CD14-positive monocyte (primary cell): ENCODE results near the gene SGTB. TPM values are rescaled to one million over a fixed set of nuclear protein-coding genes. Genes with fewer than 3 reads are reported as not detected.

Experiments
- DNase-seq, 3 donors: peaks; one replicate each; pipeline ENCODE4 v3.0.0-alpha.2; 2011 to 2022
- H2AFZ ChIP-seq: 2 replicates; pipeline ENCODE4 v1.6.0; 2012; ENCODE audit warnings: mild to moderate bottlenecking, low read depth, low read length, inconsistent platforms; ENCODE audit not compliant: insufficient read depth, poor library complexity, severe bottlenecking
- H3K27ac ChIP-seq, 2 donors: 1 replicate in 1 of 2; 2 replicates in 1 of 2; pipeline ENCODE4 v1.5.1; 2012 to 2013; ENCODE audit warnings: low read length in 2 of 2, control low read depth in 1 of 2, inconsistent platforms in 1 of 2, low read depth in 1 of 2, mild to moderate bottlenecking in 1 of 2
- H3K27me3 ChIP-seq, 2 donors: one replicate each; pipeline versions ENCODE4 v1.6.0 to v1.6.1; 2011 to 2013; ENCODE audit warnings: low read length in 2 of 2; ENCODE audit not compliant: control insufficient read depth in 2 of 2, insufficient read depth in 2 of 2
- H3K36me3 ChIP-seq, 2 donors: replicated peaks in 1 of 2; 1 replicate in 1 of 2; 2 replicates in 1 of 2; pipeline versions ENCODE4 v1.5.1 to v1.6.1; 2012 to 2013; ENCODE audit warnings: low read length in 2 of 2, control low read depth in 1 of 2, inconsistent platforms in 1 of 2, mild to moderate bottlenecking in 1 of 2; ENCODE audit not compliant: insufficient read depth in 2 of 2, control insufficient read depth in 1 of 2
- H3K4me1 ChIP-seq, 2 donors: 1 replicate in 1 of 2; 2 replicates in 1 of 2; pipeline versions ENCODE4 v1.5.1 to v1.6.1; 2012 to 2013; ENCODE audit warnings: low read length in 2 of 2, control low read depth in 1 of 2, inconsistent platforms in 1 of 2, mild to moderate bottlenecking in 1 of 2, moderate library complexity in 1 of 2; ENCODE audit not compliant: insufficient read depth in 2 of 2, control insufficient read depth in 1 of 2
- H3K4me2 ChIP-seq: replicated peaks from 2 replicates; pipeline ENCODE3; 2012; ENCODE audit warnings: low read length, moderate library complexity, mild to moderate bottlenecking; ENCODE audit not compliant: poor library complexity, severe bottlenecking; ENCODE audit errors: extremely low read depth
- H3K4me3 ChIP-seq, 3 experiments: fragments of 200-600 bp in 1 of 3; sonication (generic) in 1 of 3; replicated peaks in 1 of 3; 1 replicate in 2 of 3; 2 replicates in 1 of 3; pipeline ENCODE4 v1.5.1; 2011 to 2013; ENCODE audit warnings: low read length in 3 of 3, mild to moderate bottlenecking in 3 of 3, control low read depth in 2 of 3, low read depth in 2 of 3, inconsistent platforms in 1 of 3, moderate library complexity in 1 of 3
- H3K79me2 ChIP-seq: 2 replicates; pipeline ENCODE4 v1.6.0; 2012; ENCODE audit warnings: mild to moderate bottlenecking, control low read depth, inconsistent platforms, low read length, moderate library complexity; ENCODE audit not compliant: insufficient read depth
- H3K9ac ChIP-seq: 2 replicates; pipeline ENCODE4 v1.6.0; 2017; ENCODE audit warnings: low read length, mild to moderate bottlenecking; ENCODE audit not compliant: insufficient read depth, poor library complexity, severe bottlenecking
- H3K9me3 ChIP-seq, 2 donors: replicated peaks in 1 of 2; 1 replicate in 1 of 2; 2 replicates in 1 of 2; pipeline versions ENCODE4 v1.5.1 to v1.6.1; 2012 to 2013; ENCODE audit warnings: low read length in 2 of 2, control low read depth in 1 of 2; ENCODE audit not compliant: control insufficient read depth in 1 of 2, insufficient read depth in 1 of 2
- H4K20me1 ChIP-seq: 2 replicates; pipeline ENCODE4 v1.6.0; 2012; ENCODE audit warnings: mild to moderate bottlenecking, low read length, control low read depth, moderate library complexity; ENCODE audit not compliant: insufficient read depth
- H3K27ac Mint-ChIP-seq, 7 donors: one replicate each; pipeline ENCODE4 v1.8.0; 2020; ENCODE audit warnings: mild to moderate bottlenecking in 7 of 7, mixed read lengths in 7 of 7, moderate library complexity in 6 of 7, inconsistent platforms in 2 of 7
- H3K27me3 Mint-ChIP-seq, 3 donors: one replicate each; pipeline ENCODE4 v1.8.0; 2021 to 2022; ENCODE audit warnings: low read depth in 3 of 3, mild to moderate bottlenecking in 3 of 3, mixed read lengths in 3 of 3, moderate library complexity in 3 of 3, inconsistent platforms in 1 of 3
- H3K36me3 Mint-ChIP-seq, 2 donors: one replicate each; pipeline ENCODE4 v1.8.0; 2020; ENCODE audit warnings: mixed read lengths in 2 of 2, inconsistent platforms in 1 of 2, mild to moderate bottlenecking in 1 of 2
- H3K4me1 Mint-ChIP-seq: one replicate; pipeline ENCODE4 v1.8.0; 2020; ENCODE audit warnings: mild to moderate bottlenecking, mixed read lengths
- H3K4me3 Mint-ChIP-seq, 2 donors: one replicate each; pipeline ENCODE4 v1.8.0; 2020; ENCODE audit warnings: mild to moderate bottlenecking in 2 of 2, mixed read lengths in 2 of 2, moderate library complexity in 1 of 2
- H3K9me3 Mint-ChIP-seq, 7 donors: one replicate each; pipeline ENCODE4 v1.8.0; 2020 to 2022; ENCODE audit warnings: mixed read lengths in 7 of 7, mild to moderate bottlenecking in 6 of 7, moderate library complexity in 6 of 7, inconsistent platforms in 2 of 7
- CTCF ChIP-seq: fragments of 200-600 bp; IDR thresholded peaks from one replicate; pipeline ENCODE4 v1.8.0; 2022; ENCODE audit warnings: antibody characterized with exemption, mild to moderate bottlenecking
- WGBS: methylation state at CpG from one replicate; pipeline ENCODE4 v1.1.5; 2013; ENCODE audit warnings: missing lambda C conversion rate; ENCODE audit not compliant: insufficient coverage; 5-methylcytosine and 5-hydroxymethylcytosine counted together
- intact Hi-C, 2 donors: fragments of 100-400 bp; cut with micrococcal nuclease; formaldehyde crosslinking; loops; one replicate each; pipeline versions ENCODE4 v1.15.0 to v1.15.1; 2023
- polyA minus RNA-seq: library from RNA; depleted of rRNA, polyadenylated mRNA; stranded (reverse); fragments of >200 nt; gene quantifications from 2 replicates; pipeline ENCODE4 v1.2.3, GENCODE V29; 2012
- polyA plus RNA-seq, 3 donors: library from polyadenylated mRNA; depleted of rRNA in 1 of 3; unstranded in 2 of 3; stranded (reverse) in 1 of 3; fragments of 300-500 nt in 2 of 3; fragments of >200 nt in 1 of 3; fragmentation: Illumina TruSeq in 2 of 3; gene quantifications; 1 replicate in 2 of 3; 2 replicates in 1 of 3; pipeline ENCODE4 v1.2.3, GENCODE V29; 2012 to 2021
- total RNA-seq, 12 experiments: library from RNA in 1 of 12; stranded (reverse) in 1 of 12; fragments of 120-200 nt in 1 of 12; gene quantifications; one replicate each; pipeline ENCODE4 v1.2.4 and lab custom pipeline; 2013 to 2026; ENCODE audit warnings: mixed read lengths in 6 of 12, inconsistent platforms in 1 of 12

SGTB gene
- 19.7 TPM for total RNA-seq (2013)
- polyA plus RNA-seq = 10 to 100 TPM in 1 of 3 donors, 1 to 10 TPM in 2; 7.4 to 16.5 (median 7.6) TPM
- polyA minus RNA-seq = 5.7 and 7.8 TPM in 2 replicates
- total RNA-seq (lab: John Stamatoyannopoulos, UW) = 50.6 to 246 (median 88.0) reads per million in 11 experiments

GRCh38 chr5:65721720-65722574 is at the start of gene SGTB, which contains the start of gene NLN:
Gene SGTB, minus strand, starts transcription at chr5:65722109. Its CDS starts 1,302 bp downstream, at chr5:65720807.
Gene NLN, plus strand, starts transcription at chr5:65722205. Its CDS starts 169 bp downstream, at chr5:65722374.
- H3K9me3 Mint-ChIP-seq = no peaks in the 10 kb centered on the region
- under 1% methylated on average over 90 of the region's 92 CpGs for WGBS
- peak within 1 kb of the TSS; percentile 77 to 95 (median 93) for H3K4me3 ChIP-seq
- H3K4me1 ChIP-seq = peaks cover 35 to 46% of the 10 kb centered on the region in 2 donors
- peak; percentile 65 to 77 (median 70) for DNase-seq
- H3K36me3 Mint-ChIP-seq = peaks cover 6 to 9% of the 10 kb centered on the region in 2 donors
- peaks cover 76% of the 10 kb centered on the region for H3K79me2 ChIP-seq
- H3K27ac Mint-ChIP-seq = peak within 1 kb of the TSS; percentile 86 to 95 (median 89)
- no peaks in the 10 kb centered on the region for H3K27me3 Mint-ChIP-seq
- intact Hi-C loops = loop anchor here (5.0 to 10.0 kb wide), 4 partner anchors 97 to 420 kb away; partner anchors contain the start of genes ERBIN (in 2 of the 2), TRIM23 (in 2 of the 2), SHLD3 (in 1 of the 2) and SREK1 (in 1 of the 2)
- H2AFZ ChIP-seq = peak within 1 kb of the TSS; percentile 88
- peak within 1 kb of the TSS; percentile 87 for H3K9ac ChIP-seq
- H3K27ac ChIP-seq = peak within 1 kb of the TSS; percentile 89
- H3K4me3 Mint-ChIP-seq = peak within 1 kb of the TSS; percentile 95 to 97
- no peaks in the 10 kb centered on the region for H3K27me3 ChIP-seq
- H3K36me3 ChIP-seq = peaks cover 9 to 24% of the 10 kb centered on the region in 2 donors
- no peak for TF ChIP-seq CTCF
- H3K4me1 Mint-ChIP-seq = peaks cover 42% of the 10 kb centered on the region
- H3K4me2 ChIP-seq = peak within 1 kb of the TSS; percentile 96
- peaks cover 21% of the 10 kb centered on the region for H4K20me1 ChIP-seq
- no peaks in the 10 kb centered on the region for H3K9me3 ChIP-seq

- H3K9me3 ChIP-seq = peaks cover 0 to 7% of the 10 kb centered on the region in 2 donors
- intact Hi-C loops = no loop called here
- WGBS = 100% methylated on average over 1 of the region's 2 CpGs
- no peaks in the 10 kb centered on the region for H3K4me1 Mint-ChIP-seq
- no peaks in the 10 kb centered on the region for H3K79me2 ChIP-seq
- no peak overlapping the region for H3K27ac Mint-ChIP-seq
- no peak overlapping the region for H3K4me2 ChIP-seq
- H3K27me3 ChIP-seq = no peaks in the 10 kb centered on the region
- no peak for TF ChIP-seq CTCF
- H3K27ac ChIP-seq = no peak overlapping the region
- peaks cover 0 to 6% (median 0%) of the 10 kb centered on the region in 7 donors for H3K9me3 Mint-ChIP-seq
- no peak overlapping the region for H3K4me3 ChIP-seq
- no peak overlapping the region for H3K4me3 Mint-ChIP-seq
- peaks cover 39 to 51% of the 10 kb centered on the region in 2 donors for H3K36me3 Mint-ChIP-seq
- DNase-seq = no peak
- no peaks in the 10 kb centered on the region for H3K27me3 Mint-ChIP-seq
- H3K9ac ChIP-seq = no peak overlapping the region
- no peaks in the 10 kb centered on the region for H4K20me1 ChIP-seq
- H3K36me3 ChIP-seq = peaks cover 19 to 39% of the 10 kb centered on the region in 2 donors
- no peaks in the 10 kb centered on the region for H3K4me1 ChIP-seq
- H2AFZ ChIP-seq = no peak overlapping the region
Observed at GRCh38 chr5:65771266-65771665, 49.4 kb upstream of the SGTB start.
